GM12891 (cell line): ENCODE results near the gene RIBC2.

ENCODE experiments used
- POLR2A ChIP-seq: IDR thresholded peaks from 2 replicates; pipeline ENCODE4 v1.6.1; 2011; ENCODE audit warnings: low read depth, low read length, control low read depth
- POLR2AphosphoS5 ChIP-seq: IDR thresholded peaks from 2 replicates; pipeline ENCODE4 v1.6.1; 2011; ENCODE audit warnings: low read depth, low read length, control low read depth

DNA sequence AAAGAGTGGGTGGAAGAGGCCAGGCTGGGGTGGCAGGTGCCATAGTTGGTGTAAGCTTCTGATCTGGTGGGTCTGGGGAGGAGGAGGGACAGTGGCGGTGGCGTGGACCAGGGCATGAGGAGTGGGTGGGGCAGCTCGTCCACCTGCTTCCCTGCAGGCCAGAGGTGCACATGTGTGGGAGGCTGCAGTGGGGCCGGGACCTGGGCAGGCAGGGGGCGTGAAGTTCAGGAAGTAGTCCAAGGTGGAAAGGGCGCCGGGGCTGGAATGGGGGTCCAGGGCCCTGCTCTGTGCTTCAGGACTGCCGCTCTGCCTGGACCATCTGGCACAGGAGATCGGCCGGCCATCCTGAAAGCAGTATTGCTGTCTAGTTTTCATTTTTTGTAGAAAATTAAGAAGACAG lies 15.9 kb downstream of the RIBC2 start:
- TF ChIP-seq POLR2A: no peak
- no peak for TF ChIP-seq POLR2AphosphoS5
